Measurements from ENCODE around the gene MACC1.
A peak's percentile ranks its signal among the peaks of the same experiment; 100 is the strongest.

MACC1 gene

GRCh38 chr7:20198260-20198659 is 18.9 kb downstream of the MACC1 start:
- POLR2A ChIA-PET = interaction anchor here (1.3 kb wide), 1 partner anchor 22 kb away, joined by 4 read pairs; no protein-coding TSS in a partner anchor
- no peak for DNase-seq (ENCODE audit: extremely low spot score)
- CTCF ChIA-PET = interaction anchor here (1.0 to 5.6 kb wide), 20 partner anchors 8 to 485 kb away, joined by 3 to 41 read pairs (median 6); partner anchors contain the start of genes ITGB8 and MACC1
- no peak for TF ChIP-seq CTCF (IDR thresholded peaks at IDR 0.05; ENCODE audit: control extremely low read depth, extremely low read depth, low read depth, missing control alignments)

DNA sequence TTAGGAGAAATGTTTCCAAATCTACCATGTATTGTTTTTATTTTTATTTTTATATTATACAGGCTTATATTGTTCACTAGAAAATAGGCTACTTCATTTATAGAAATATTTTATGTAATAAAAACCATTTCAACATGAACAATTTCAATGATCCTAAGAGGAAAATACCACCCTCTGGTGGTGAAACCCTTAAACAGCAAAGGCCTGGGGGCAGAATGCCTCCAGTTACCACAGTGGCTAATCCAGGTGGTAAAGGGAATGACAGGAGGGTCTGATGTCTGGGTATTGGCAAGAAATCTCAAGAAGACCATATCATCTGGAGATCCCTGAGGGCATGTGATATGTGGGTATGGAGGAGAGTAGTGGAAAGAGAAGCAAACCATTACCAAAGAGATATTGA is 19.3 kb downstream of the MACC1 start:
- CTCF ChIA-PET = interaction anchor here (0.9 to 5.6 kb wide), 18 partner anchors 8 to 484 kb away, joined by 3 to 41 read pairs (median 6); partner anchors contain the start of genes ITGB8 and MACC1
- no peak for TF ChIP-seq CTCF (IDR thresholded peaks at IDR 0.05; ENCODE audit: control extremely low read depth, extremely low read depth, low read depth, missing control alignments)
- no peak for DNase-seq (ENCODE audit: extremely low spot score)
- POLR2A ChIA-PET = no interaction called here

GRCh38 chr7:20197125-20197748 is 19.9 kb downstream of the MACC1 start:
- DNase-seq (ENCODE audit: extremely low spot score) = no peak
- ChIA-PET POLR2A (no interaction called here), CTCF (interaction anchor here (0.9 to 5.6 kb wide), 12 partner anchors 8 to 216 kb away, joined by 3 to 41 read pairs (median 8); partner anchors contain the start of gene MACC1)
- no peak for TF ChIP-seq CTCF (IDR thresholded peaks at IDR 0.05; ENCODE audit: control extremely low read depth, extremely low read depth, low read depth, missing control alignments)

DNA sequence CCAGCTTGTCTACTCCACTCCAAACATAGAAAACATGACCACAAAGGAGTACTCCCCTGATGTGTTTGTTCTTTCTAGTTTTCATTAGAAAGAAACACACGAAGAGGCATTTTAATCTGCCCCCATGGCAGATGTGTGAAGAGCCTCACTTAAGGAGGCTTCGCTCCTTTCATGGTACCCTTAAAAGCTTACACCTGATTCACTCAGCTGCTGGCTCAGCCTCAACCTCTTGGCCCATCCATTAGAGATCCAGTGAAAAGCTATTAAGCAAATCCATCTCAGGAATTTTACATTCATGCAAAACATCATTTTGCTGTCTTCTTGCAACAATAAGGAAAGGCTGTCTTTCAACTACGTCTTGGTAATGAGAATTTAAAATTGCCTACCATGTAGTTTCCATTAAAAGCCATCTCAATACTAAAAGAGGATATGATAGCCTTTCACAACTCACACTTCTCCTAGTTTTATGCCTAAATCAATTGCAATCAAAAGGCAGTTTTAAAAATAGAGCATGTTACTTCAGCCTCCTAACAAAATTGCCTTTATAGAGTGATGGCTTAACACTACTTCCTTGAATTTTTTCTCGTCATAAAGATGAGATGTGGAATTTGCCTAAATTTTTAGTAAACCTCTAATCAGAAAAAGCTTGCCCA is 22.7 kb downstream of the MACC1 start:
- ChIA-PET POLR2A (no interaction called here), CTCF (interaction anchor here (1.1 to 5.6 kb wide), 14 partner anchors 9 to 481 kb away, joined by 3 to 41 read pairs (median 4); partner anchors contain the start of gene MACC1)
- DNase-seq (ENCODE audit: extremely low spot score) = no peak
- TF ChIP-seq CTCF (IDR thresholded peaks at IDR 0.05; ENCODE audit: control extremely low read depth, extremely low read depth, low read depth, missing control alignments) = no peak

- DNase-seq (ENCODE audit: extremely low spot score) = no peak
- POLR2A ChIA-PET = interaction anchor here (0.7 to 1.2 kb wide), 2 partner anchors 26 to 485 kb away, joined by 3 to 5 read pairs; no protein-coding TSS in a partner anchor
- CTCF ChIA-PET = interaction anchor here (1.0 to 1.8 kb wide), 7 partner anchors 8 to 117 kb away, joined by 3 to 4 read pairs (median 3); no protein-coding TSS in a partner anchor
- no peak for TF ChIP-seq CTCF (IDR thresholded peaks at IDR 0.05; ENCODE audit: control extremely low read depth, extremely low read depth, low read depth, missing control alignments)
Observed at GRCh38 chr7:20193873-20194272, 23.3 kb downstream of the MACC1 start.

GRCh38 chr7:20193242-20193777 is 23.9 kb downstream of the MACC1 start:
- CTCF ChIA-PET = interaction anchor here (1.0 to 1.8 kb wide), 8 partner anchors 9 to 118 kb away, joined by 3 to 5 read pairs (median 4); no protein-coding TSS in a partner anchor
- no peak for TF ChIP-seq CTCF (IDR thresholded peaks at IDR 0.05; ENCODE audit: control extremely low read depth, extremely low read depth, low read depth, missing control alignments)
- POLR2A ChIA-PET = interaction anchor here (0.7 to 1.2 kb wide), 2 partner anchors 26 to 484 kb away, joined by 3 to 5 read pairs; no protein-coding TSS in a partner anchor
- peak; percentile 36 for DNase-seq (ENCODE audit: extremely low spot score)

Measured in GM10248 (cell line).